ENCODE measurements around the gene BPIFA3. TPM values are rescaled to one million over a fixed set of nuclear protein-coding genes. Genes with fewer than 3 reads are reported as not detected.
A peak's percentile ranks its signal among the peaks of the same experiment; 100 is the strongest.

Gene BPIFA3
- total RNA-seq, 1 donor: not detected

DNA sequence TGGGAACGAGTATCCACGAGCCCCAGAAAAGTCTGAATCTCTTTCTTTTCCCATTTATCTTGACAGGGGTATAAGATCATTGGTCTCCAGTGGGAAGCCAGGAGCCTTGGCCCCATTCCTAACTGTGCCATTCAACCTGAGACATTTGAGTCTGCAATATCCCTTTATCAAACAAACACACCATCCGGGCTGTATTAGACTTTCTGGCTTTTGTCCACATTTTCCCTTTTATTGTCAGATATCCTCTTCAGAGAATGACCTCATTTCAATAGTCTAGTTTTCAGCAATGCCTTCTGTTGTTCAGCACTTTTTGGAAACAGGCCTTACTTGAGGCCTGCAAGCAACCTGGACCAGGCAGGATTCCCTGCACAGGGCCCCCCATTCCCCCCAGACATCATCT lies 34.3 kb downstream of the BPIFA3 start:
- no peak overlapping the region for H3K4me3 ChIP-seq (ENCODE audit: low read depth, low read length)
- DNase-seq (ENCODE audit: low read depth): no peak
- TF ChIP-seq, protein P1, sequence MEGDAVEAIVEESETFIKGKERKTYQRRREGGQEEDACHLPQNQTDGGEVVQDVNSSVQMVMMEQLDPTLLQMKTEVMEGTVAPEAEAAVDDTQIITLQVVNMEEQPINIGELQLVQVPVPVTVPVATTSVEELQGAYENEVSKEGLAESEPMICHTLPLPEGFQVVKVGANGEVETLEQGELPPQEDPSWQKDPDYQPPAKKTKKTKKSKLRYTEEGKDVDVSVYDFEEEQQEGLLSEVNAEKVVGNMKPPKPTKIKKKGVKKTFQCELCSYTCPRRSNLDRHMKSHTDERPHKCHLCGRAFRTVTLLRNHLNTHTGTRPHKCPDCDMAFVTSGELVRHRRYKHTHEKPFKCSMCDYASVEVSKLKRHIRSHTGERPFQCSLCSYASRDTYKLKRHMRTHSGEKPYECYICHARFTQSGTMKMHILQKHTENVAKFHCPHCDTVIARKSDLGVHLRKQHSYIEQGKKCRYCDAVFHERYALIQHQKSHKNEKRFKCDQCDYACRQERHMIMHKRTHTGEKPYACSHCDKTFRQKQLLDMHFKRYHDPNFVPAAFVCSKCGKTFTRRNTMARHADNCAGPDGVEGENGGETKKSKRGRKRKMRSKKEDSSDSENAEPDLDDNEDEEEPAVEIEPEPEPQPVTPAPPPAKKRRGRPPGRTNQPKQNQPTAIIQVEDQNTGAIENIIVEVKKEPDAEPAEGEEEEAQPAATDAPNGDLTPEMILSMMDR (IDR thresholded peaks at IDR 0.05; ENCODE audit: insufficient read depth, low read depth, low read length): no peak

DNA sequence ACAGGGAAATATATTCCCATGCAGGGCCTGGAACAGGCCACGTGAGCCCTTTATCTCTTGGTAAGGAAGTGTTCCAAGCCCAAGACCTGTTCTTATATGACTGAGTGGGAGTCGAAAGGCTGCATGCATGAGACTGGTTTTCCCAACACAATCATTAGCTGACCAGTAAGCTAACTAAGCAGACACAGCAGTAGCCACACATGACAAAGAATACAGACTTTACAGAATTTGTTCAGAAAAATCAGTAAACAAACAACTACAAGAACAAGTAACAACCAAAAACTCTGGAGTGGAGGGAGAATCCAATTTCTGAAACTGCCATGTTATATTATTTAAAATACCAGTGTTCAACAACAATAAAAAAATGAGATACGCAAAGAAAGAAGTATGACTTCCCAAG lies 35.3 kb downstream of the BPIFA3 start:
- TF ChIP-seq, protein P1 (IDR thresholded peaks at IDR 0.05; ENCODE audit: insufficient read depth, low read depth, low read length): no peak
- no peak for DNase-seq (ENCODE audit: low read depth)
- no peak overlapping the region for H3K4me3 ChIP-seq (ENCODE audit: low read depth, low read length)

GRCh38 chr20:33255005-33255404 lies 37.9 kb downstream of the BPIFA3 start:
- TF ChIP-seq, protein P1 (IDR thresholded peaks at IDR 0.05; ENCODE audit: insufficient read depth, low read depth, low read length): no peak
- H3K4me3 ChIP-seq (ENCODE audit: low read depth, low read length): no peak overlapping the region
- no peak for DNase-seq (ENCODE audit: low read depth)

DNA sequence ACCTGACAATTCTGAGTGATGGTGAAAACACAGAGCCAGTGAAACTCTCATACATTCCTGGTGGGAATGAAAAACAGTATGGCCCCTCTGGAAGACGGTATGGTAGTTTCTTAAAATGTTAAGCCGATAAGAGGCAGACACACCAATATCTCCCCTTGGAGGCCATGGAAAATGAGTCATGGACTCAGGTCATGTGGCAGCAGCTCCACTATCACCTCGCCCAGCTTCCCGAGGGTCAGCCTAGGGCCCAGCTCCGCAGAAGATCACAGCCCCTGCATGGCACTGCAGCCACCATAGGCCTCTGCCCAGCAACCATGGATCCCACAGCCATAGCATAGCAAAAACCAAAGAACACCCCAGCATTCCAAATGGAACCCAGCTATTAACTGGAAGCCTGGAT lies 40.1 kb downstream of the BPIFA3 start:
- no peak for DNase-seq (ENCODE audit: low read depth)
- no peak overlapping the region for H3K4me3 ChIP-seq (ENCODE audit: low read depth, low read length)
- TF ChIP-seq, protein P1 (IDR thresholded peaks at IDR 0.05; ENCODE audit: insufficient read depth, low read depth, low read length): no peak

- DNase-seq (ENCODE audit: low read depth): no peak
- H3K4me3 ChIP-seq (ENCODE audit: low read depth, low read length): no peak overlapping the region
- TF ChIP-seq, protein P1 (IDR thresholded peaks at IDR 0.05; ENCODE audit: insufficient read depth, low read depth, low read length): no peak
Measured at GRCh38 chr20:33259371-33259770, 42.2 kb downstream of the BPIFA3 start.

DNA sequence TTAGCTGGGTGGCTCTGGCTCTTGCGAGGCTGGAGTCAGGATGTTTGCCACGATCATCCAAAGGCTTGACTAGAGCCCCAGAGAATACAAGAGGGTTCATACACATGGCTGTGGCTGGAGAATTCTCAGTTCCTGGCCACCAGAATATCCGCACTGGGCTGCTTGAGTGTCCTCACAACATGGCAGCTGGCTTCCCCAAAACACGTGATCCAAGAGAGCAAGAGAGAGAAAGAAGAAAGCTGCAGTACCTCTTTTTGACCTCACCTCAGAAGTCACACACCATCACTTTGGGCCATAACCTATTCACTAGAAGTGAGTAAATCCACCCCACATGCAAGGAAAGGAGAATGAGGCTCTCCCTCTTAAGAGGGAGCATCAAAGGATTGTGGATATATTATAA lies 44.3 kb downstream of the BPIFA3 start:
- no peak for DNase-seq (ENCODE audit: low read depth)
- TF ChIP-seq, protein P1 (IDR thresholded peaks at IDR 0.05; ENCODE audit: insufficient read depth, low read depth, low read length): no peak
- H3K4me3 ChIP-seq (ENCODE audit: low read depth, low read length): no peak overlapping the region

DNA sequence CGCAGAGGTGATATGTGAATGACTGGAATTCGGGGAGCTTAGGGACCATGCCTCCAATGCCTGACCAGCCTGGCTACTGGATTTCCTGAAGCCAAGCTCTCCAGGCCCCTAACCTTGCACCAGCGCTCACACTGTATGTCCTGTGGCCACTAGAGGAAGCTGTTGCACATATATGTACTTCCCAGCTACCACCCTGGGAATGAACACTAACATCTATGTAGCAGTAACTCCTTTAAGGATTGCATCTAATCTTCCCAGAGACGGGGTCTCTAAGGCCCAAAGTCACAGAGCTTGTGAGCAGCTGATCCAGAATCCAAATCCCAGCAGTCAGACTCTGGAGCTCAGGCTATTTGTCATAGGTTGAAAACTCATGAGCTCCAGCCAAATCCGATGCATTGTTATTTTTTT lies 45.5 kb downstream of the BPIFA3 start:
- TF ChIP-seq, protein P1 (IDR thresholded peaks at IDR 0.05; ENCODE audit: insufficient read depth, low read depth, low read length): peak; percentile 85
- no peak overlapping the region for H3K4me3 ChIP-seq (ENCODE audit: low read depth, low read length)
- DNase-seq (ENCODE audit: low read depth): peak; percentile 54
